ENCODE measurements around the gene KIAA1671.
A peak's percentile ranks its signal among the peaks of the same experiment; 100 is the strongest.

Gene KIAA1671

GRCh38 chr22:25029181-25029580 lies 76.7 kb downstream of the KIAA1671 start:
- no peak overlapping the region for H2BK120ac ChIP-seq (ENCODE audit: insufficient read depth, low read length, poor library complexity)
- no peak overlapping the region for H3K14ac ChIP-seq (ENCODE audit: low read length)
- no CpG with 5 or more reads among the region's 18 CpGs for WGBS (ENCODE audit: extremely low coverage, insufficient coverage, insufficient read length)
- H2BK12ac ChIP-seq (ENCODE audit: low read length), result no peak overlapping the region
- no peak overlapping the region for H3K23ac ChIP-seq (ENCODE audit: low read length)
- no peak for DNase-seq
- H3K9ac ChIP-seq (ENCODE audit: low read length), result no peak overlapping the region
- H3K4me1 ChIP-seq (ENCODE audit: control insufficient read depth in 1 of 2, insufficient read depth in 2 of 2, low read length in 2 of 2), result peaks cover 14 to 21% of the 10 kb centered on the region in 2 experiments
- H2BK5ac ChIP-seq (ENCODE audit: low read depth, low read length, poor library complexity), result no peak overlapping the region
- H3K18ac ChIP-seq (ENCODE audit: low read length), result no peak overlapping the region
- H4K91ac ChIP-seq (ENCODE audit: low read depth, low read length), result no peak overlapping the region
- H3K4me3 ChIP-seq (ENCODE audit: low read depth, low read length), result no peak overlapping the region
- H3K4ac ChIP-seq (ENCODE audit: low read depth, low read length), result no peak overlapping the region
- H2AK5ac ChIP-seq (ENCODE audit: low read length), result no peak overlapping the region
- H3K27ac ChIP-seq (ENCODE audit: low read depth, low read length), result no peak overlapping the region
- peaks cover 2% of the 10 kb centered on the region for H3K79me2 ChIP-seq (ENCODE audit: control insufficient read depth, insufficient read depth, low read length, poor library complexity)
- no peak overlapping the region for H2AFZ ChIP-seq (ENCODE audit: insufficient read depth, low read length, poor library complexity)
- no peak overlapping the region for H4K12ac ChIP-seq (ENCODE audit: low read depth, low read length)
- peaks cover 0 to 2% of the 10 kb centered on the region in 2 experiments for H3K36me3 ChIP-seq (ENCODE audit: control insufficient read depth in 1 of 2, insufficient read depth in 2 of 2, low read length in 2 of 2)
- H3K27me3 ChIP-seq (ENCODE audit: insufficient read depth, low read length), result no peaks in the 10 kb centered on the region
- no peaks in the 10 kb centered on the region for H3K9me3 ChIP-seq (ENCODE audit: insufficient read depth, low read depth, low read length)
- H3K79me1 ChIP-seq (ENCODE audit: low read length), result peaks cover 5% of the 10 kb centered on the region
- H4K8ac ChIP-seq (ENCODE audit: low read depth, low read length), result no peak overlapping the region
- no peak overlapping the region for H3K4me2 ChIP-seq (ENCODE audit: low read length)

GRCh38 chr22:25030636-25031035 lies 78.1 kb downstream of the KIAA1671 start:
- Histone ChIP-seq H3K27ac (ENCODE audit: low read depth, low read length) (no peak overlapping the region), H3K36me3 (ENCODE audit: control insufficient read depth in 1 of 2, insufficient read depth in 2 of 2, low read length in 2 of 2) (peaks cover 0 to 2% of the 10 kb centered on the region in 2 experiments), H3K4me1 (ENCODE audit: control insufficient read depth in 1 of 2, insufficient read depth in 2 of 2, low read length in 2 of 2) (peaks cover 11 to 18% of the 10 kb centered on the region in 2 experiments), H3K23ac (ENCODE audit: low read length) (no peak overlapping the region), H2BK12ac (ENCODE audit: low read length) (no peak overlapping the region), H3K4ac (ENCODE audit: low read depth, low read length) (no peak overlapping the region), H3K18ac (ENCODE audit: low read length) (no peak overlapping the region), H2AFZ (ENCODE audit: insufficient read depth, low read length, poor library complexity) (no peak overlapping the region), H2BK5ac (ENCODE audit: low read depth, low read length, poor library complexity) (no peak overlapping the region), H2BK120ac (ENCODE audit: insufficient read depth, low read length, poor library complexity) (no peak overlapping the region), H4K8ac (ENCODE audit: low read depth, low read length) (no peak overlapping the region), H2AK5ac (ENCODE audit: low read length) (no peak overlapping the region), H3K9me3 (ENCODE audit: insufficient read depth, low read depth, low read length) (no peaks in the 10 kb centered on the region), H3K14ac (ENCODE audit: low read length) (no peak overlapping the region), H4K12ac (ENCODE audit: low read depth, low read length) (no peak overlapping the region), H3K27me3 (ENCODE audit: insufficient read depth, low read length) (no peaks in the 10 kb centered on the region), H3K9ac (ENCODE audit: low read length) (no peak overlapping the region), H3K4me3 (ENCODE audit: low read depth, low read length) (no peak overlapping the region), H3K4me2 (ENCODE audit: low read length) (no peak overlapping the region), H3K79me1 (ENCODE audit: low read length) (peaks cover 2% of the 10 kb centered on the region), H3K79me2 (ENCODE audit: control insufficient read depth, insufficient read depth, low read length, poor library complexity) (peaks cover under 1% of the 10 kb centered on the region), H4K91ac (ENCODE audit: low read depth, low read length) (no peak overlapping the region)
- DNase-seq, result peak in 1 of 2 donors; percentile 34
- WGBS (ENCODE audit: extremely low coverage, insufficient coverage, insufficient read length), result no CpG with 5 or more reads among the region's 7 CpGs

- no peak overlapping the region for H3K27ac ChIP-seq (ENCODE audit: low read depth, low read length)
- no peak overlapping the region for H3K18ac ChIP-seq (ENCODE audit: low read length)
- H4K12ac ChIP-seq (ENCODE audit: low read depth, low read length), result no peak overlapping the region
- H2BK120ac ChIP-seq (ENCODE audit: insufficient read depth, low read length, poor library complexity), result no peak overlapping the region
- no peak overlapping the region for H4K8ac ChIP-seq (ENCODE audit: low read depth, low read length)
- no peak overlapping the region for H3K9ac ChIP-seq (ENCODE audit: low read length)
- H2AFZ ChIP-seq (ENCODE audit: insufficient read depth, low read length, poor library complexity), result no peak overlapping the region
- no CpG with 5 or more reads among the region's 2 CpGs for WGBS (ENCODE audit: extremely low coverage, insufficient coverage, insufficient read length)
- DNase-seq, result no peak
- H3K79me2 ChIP-seq (ENCODE audit: control insufficient read depth, insufficient read depth, low read length, poor library complexity), result no peaks in the 10 kb centered on the region
- H3K23ac ChIP-seq (ENCODE audit: low read length), result no peak overlapping the region
- H3K79me1 ChIP-seq (ENCODE audit: low read length), result no peaks in the 10 kb centered on the region
- H3K36me3 ChIP-seq (ENCODE audit: control insufficient read depth in 1 of 2, insufficient read depth in 2 of 2, low read length in 2 of 2), result peaks cover 0 to 2% of the 10 kb centered on the region in 2 experiments
- peaks cover 5 to 9% of the 10 kb centered on the region in 2 experiments for H3K4me1 ChIP-seq (ENCODE audit: control insufficient read depth in 1 of 2, insufficient read depth in 2 of 2, low read length in 2 of 2)
- H3K4ac ChIP-seq (ENCODE audit: low read depth, low read length), result no peak overlapping the region
- no peak overlapping the region for H3K4me2 ChIP-seq (ENCODE audit: low read length)
- no peaks in the 10 kb centered on the region for H3K27me3 ChIP-seq (ENCODE audit: insufficient read depth, low read length)
- H2AK5ac ChIP-seq (ENCODE audit: low read length), result no peak overlapping the region
- no peak overlapping the region for H3K4me3 ChIP-seq (ENCODE audit: low read depth, low read length)
- H3K14ac ChIP-seq (ENCODE audit: low read length), result no peak overlapping the region
- H2BK12ac ChIP-seq (ENCODE audit: low read length), result no peak overlapping the region
- H4K91ac ChIP-seq (ENCODE audit: low read depth, low read length), result no peak overlapping the region
- H2BK5ac ChIP-seq (ENCODE audit: low read depth, low read length, poor library complexity), result no peak overlapping the region
- H3K9me3 ChIP-seq (ENCODE audit: insufficient read depth, low read depth, low read length), result no peaks in the 10 kb centered on the region
Observed at GRCh38 chr22:25032066-25032465, 79.5 kb downstream of the KIAA1671 start.

- Histone ChIP-seq H4K91ac (ENCODE audit: low read depth, low read length) (no peak overlapping the region), H4K8ac (ENCODE audit: low read depth, low read length) (no peak overlapping the region), H3K79me1 (ENCODE audit: low read length) (no peaks in the 10 kb centered on the region), H3K79me2 (ENCODE audit: control insufficient read depth, insufficient read depth, low read length, poor library complexity) (no peaks in the 10 kb centered on the region), H2BK120ac (ENCODE audit: insufficient read depth, low read length, poor library complexity) (no peak overlapping the region), H3K14ac (ENCODE audit: low read length) (no peak overlapping the region), H4K12ac (ENCODE audit: low read depth, low read length) (no peak overlapping the region), H3K23ac (ENCODE audit: low read length) (no peak overlapping the region), H2AK5ac (ENCODE audit: low read length) (no peak overlapping the region), H3K4me3 (ENCODE audit: low read depth, low read length) (no peak overlapping the region), H3K4me1 (ENCODE audit: control insufficient read depth in 1 of 2, insufficient read depth in 2 of 2, low read length in 2 of 2) (no peaks in the 10 kb centered on the region), H3K9me3 (ENCODE audit: insufficient read depth, low read depth, low read length) (no peaks in the 10 kb centered on the region), H2AFZ (ENCODE audit: insufficient read depth, low read length, poor library complexity) (no peak overlapping the region), H3K27me3 (ENCODE audit: insufficient read depth, low read length) (no peaks in the 10 kb centered on the region), H2BK5ac (ENCODE audit: low read depth, low read length, poor library complexity) (no peak overlapping the region), H3K27ac (ENCODE audit: low read depth, low read length) (no peak overlapping the region), H3K4ac (ENCODE audit: low read depth, low read length) (no peak overlapping the region), H3K18ac (ENCODE audit: low read length) (no peak overlapping the region), H3K4me2 (ENCODE audit: low read length) (no peak overlapping the region), H3K36me3 (ENCODE audit: control insufficient read depth in 1 of 2, insufficient read depth in 2 of 2, low read length in 2 of 2) (peaks cover 7 to 9% of the 10 kb centered on the region in 2 experiments), H3K9ac (ENCODE audit: low read length) (no peak overlapping the region), H2BK12ac (ENCODE audit: low read length) (no peak overlapping the region)
- DNase-seq, result no peak
- WGBS (ENCODE audit: extremely low coverage, insufficient coverage, insufficient read length), result no CpG with 5 or more reads among the region's 2 CpGs
Observed at GRCh38 chr22:25035715-25036114, 83.2 kb downstream of the KIAA1671 start.
